HEK293 (cell line): ENCODE measurements around the gene LRRC4C.

ENCODE experiments used
- CTCF ChIA-PET: fragments of 350-600 bp; formaldehyde crosslinking; extraction: SDS; loops from one replicate; lab custom pipeline; 2021; ENCODE audit warnings: antibody characterized with exemption; lab: Yijun Ruan, JAX
- POLR2A ChIA-PET: fragments of 300-600 bp; formaldehyde crosslinking; extraction: SDS; loops from one replicate; lab custom pipeline; 2020; ENCODE audit warnings: antibody characterized with exemption, inconsistent platforms; lab: Yijun Ruan, JAX
- H3K27ac ChIP-seq: fragments of 200-500 bp; sonication (Bioruptor generic); 2 replicates; pipeline ENCODE4 v1.5.1; 2014; ENCODE audit warnings: low read depth, low read length, control low read depth, inconsistent platforms; ENCODE audit errors: extremely low read depth
- H3K36me3 ChIP-seq, 2 experiments: fragments of 200-500 bp in 1 of 2; sonication (Bioruptor generic) in 1 of 2; 1 replicate in 1 of 2; 2 replicates in 1 of 2; pipeline ENCODE4 v1.5.1; 2014 to 2017; ENCODE audit warnings: inconsistent platforms in 2 of 2, low read length in 2 of 2; ENCODE audit not compliant: control insufficient read depth in 2 of 2, insufficient read depth in 1 of 2
- H3K4me1 ChIP-seq: fragments of 200-500 bp; sonication (Bioruptor generic); 2 replicates; pipeline ENCODE4 v1.5.1; 2014; ENCODE audit warnings: mild to moderate bottlenecking, low read length, inconsistent platforms; ENCODE audit not compliant: control insufficient read depth, insufficient read depth
- H3K4me3 ChIP-seq: 2 replicates; pipeline ENCODE4 v1.5.1; 2011; ENCODE audit warnings: low read depth, mild to moderate bottlenecking, control low read depth, low read length, moderate library complexity
- H3K9me3 ChIP-seq: fragments of 200-500 bp; sonication (Bioruptor generic); 2 replicates; pipeline ENCODE4 v1.5.1; 2014; ENCODE audit warnings: low read depth, low read length, inconsistent platforms; ENCODE audit not compliant: control insufficient read depth, insufficient read depth
- BCL11B ChIP-seq: fragments of 450-650 bp; formaldehyde crosslinking; IDR thresholded peaks from 2 replicates; pipeline ENCODE4 v1.5.1; 2016; ENCODE audit warnings: low read depth, missing biosample characterization, missing genetic modification characterization
- GLI2 ChIP-seq: fragments of 450-650 bp; formaldehyde crosslinking; IDR thresholded peaks from 2 replicates; pipeline ENCODE4; 2017; ENCODE audit warnings: missing biosample characterization, missing genetic modification characterization, low read depth, borderline replicate concordance
- GLIS1 ChIP-seq: fragments of 450-650 bp; formaldehyde crosslinking; IDR thresholded peaks from 2 replicates; pipeline ENCODE4 v1.5.1; 2016; ENCODE audit warnings: missing biosample characterization, missing genetic modification characterization
- YY1 ChIP-seq: fragments of 450-650 bp; formaldehyde crosslinking; IDR thresholded peaks from 2 replicates; pipeline ENCODE4 v1.5.1; 2018; ENCODE audit warnings: missing biosample characterization, missing genetic modification characterization
- ZNF175 ChIP-seq: fragments of 450-650 bp; formaldehyde crosslinking; IDR thresholded peaks from 2 replicates; pipeline ENCODE4 v1.5.1; 2016; ENCODE audit warnings: missing biosample characterization, missing genetic modification characterization
- ZNF248 ChIP-seq: fragments of 450-650 bp; formaldehyde crosslinking; IDR thresholded peaks from 2 replicates; pipeline ENCODE4 v1.5.1; 2017; ENCODE audit warnings: missing biosample characterization, missing genetic modification characterization
- ZNF311 ChIP-seq: fragments of 450-650 bp; formaldehyde crosslinking; IDR thresholded peaks from 2 replicates; pipeline ENCODE4 v1.5.1; 2017; ENCODE audit warnings: missing biosample characterization, missing genetic modification characterization, borderline replicate concordance
- ZNF341 ChIP-seq: fragments of 450-650 bp; formaldehyde crosslinking; IDR thresholded peaks from 2 replicates; pipeline ENCODE4; 2016; ENCODE audit warnings: low read depth, missing biosample characterization, missing genetic modification characterization
- ZNF530 ChIP-seq: fragments of 450-650 bp; formaldehyde crosslinking; IDR thresholded peaks from 2 replicates; pipeline ENCODE4 v1.5.1; 2016; ENCODE audit warnings: low read depth, missing biosample characterization, missing genetic modification characterization
- ZNF544 ChIP-seq: fragments of 450-650 bp; formaldehyde crosslinking; IDR thresholded peaks from 2 replicates; pipeline ENCODE4 v1.5.0; 2017; ENCODE audit warnings: missing biosample characterization, missing genetic modification characterization
- ZNF555 ChIP-seq: fragments of 450-650 bp; formaldehyde crosslinking; conservative IDR thresholded peaks from 2 replicates; pipeline ENCODE4 v1.5.1; 2017; ENCODE audit warnings: missing biosample characterization, mild to moderate bottlenecking, missing genetic modification characterization, inconsistent platforms
- ZNF664 ChIP-seq: fragments of 450-650 bp; formaldehyde crosslinking; IDR thresholded peaks from 2 replicates; pipeline ENCODE4 v1.5.1; 2016; ENCODE audit warnings: missing biosample characterization, missing genetic modification characterization
- TF ChIP-seq, protein P1 (sequence below): fragments of 450-650 bp; formaldehyde crosslinking; IDR thresholded peaks from 2 replicates; pipeline ENCODE4 v1.5.1; 2017; ENCODE audit warnings: missing biosample characterization, missing genetic modification characterization
- TF ChIP-seq, protein P2 (sequence below): fragments of 450-650 bp; formaldehyde crosslinking; IDR thresholded peaks from 2 replicates; pipeline ENCODE4 v1.5.1; 2016; ENCODE audit warnings: missing biosample characterization, missing genetic modification characterization
- TF ChIP-seq, protein P3 (sequence below): fragments of 450-650 bp; formaldehyde crosslinking; optimal IDR thresholded peaks from 2 replicates; pipeline ENCODE3; 2016; ENCODE audit warnings: missing biosample characterization, mild to moderate bottlenecking, missing genetic modification characterization
- TF ChIP-seq, protein P4 (sequence below): fragments of 450-650 bp; formaldehyde crosslinking; IDR thresholded peaks from 2 replicates; pipeline ENCODE4 v1.5.1; 2016; ENCODE audit warnings: missing biosample characterization, missing genetic modification characterization
- TF ChIP-seq, protein P5 (sequence below): fragments of 450-650 bp; formaldehyde crosslinking; IDR thresholded peaks from 2 replicates; pipeline ENCODE4 v1.5.1; 2016; ENCODE audit warnings: missing biosample characterization, missing genetic modification characterization
- TF ChIP-seq, protein P6 (sequence below): sonication (generic); formaldehyde crosslinking; IDR thresholded peaks from 2 replicates; pipeline ENCODE4 v1.8.1; 2022; ENCODE audit warnings: mild to moderate bottlenecking, moderate library complexity, missing genetic modification reagents
- TF ChIP-seq, protein P7 (sequence below): fragments of 450-650 bp; formaldehyde crosslinking; IDR thresholded peaks from 2 replicates; pipeline ENCODE4 v1.5.0; 2017; ENCODE audit warnings: missing biosample characterization, missing genetic modification characterization, borderline replicate concordance

The LRRC4C gene

DNA sequence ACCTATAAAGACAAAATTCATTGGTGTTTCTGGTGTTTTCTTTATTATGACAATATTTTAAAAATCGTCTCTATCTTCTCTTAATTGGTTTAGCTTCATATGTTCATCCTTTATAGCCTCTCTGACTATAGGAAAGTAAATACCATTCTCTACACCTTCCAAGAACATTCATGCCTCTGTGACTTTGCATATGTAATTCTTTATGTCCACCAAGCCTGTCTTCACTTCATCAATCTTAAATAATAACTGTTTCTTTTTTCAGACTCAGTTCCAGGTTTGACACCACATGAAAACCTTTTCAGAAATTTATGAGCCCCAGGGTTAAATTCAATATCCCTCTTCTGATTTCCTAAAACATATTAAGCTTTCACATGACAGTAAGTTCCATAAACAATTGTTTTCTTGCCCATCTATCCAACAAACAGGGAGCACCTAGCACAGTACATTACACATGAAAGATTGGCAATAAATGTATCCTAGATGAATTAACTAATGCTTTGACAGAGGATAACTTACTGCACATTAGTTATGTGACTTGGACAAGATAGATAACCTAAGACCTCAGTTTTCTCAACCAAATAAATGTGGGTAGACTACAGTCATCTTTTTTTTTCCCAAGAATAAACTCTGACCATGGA is 886.1 kb downstream of the LRRC4C start:
- no peak overlapping the region for H3K27ac ChIP-seq
- H3K36me3 ChIP-seq: no peaks in the 10 kb centered on the region
- no peaks in the 10 kb centered on the region for H3K4me1 ChIP-seq
- no peak overlapping the region for H3K4me3 ChIP-seq
- ChIA-PET POLR2A (no interaction called here), CTCF (interaction anchor here (0.6 kb wide), 1 partner anchor 17 kb away, joined by 3 read pairs; no protein-coding TSS in a partner anchor)
- TF ChIP-seq ZNF341 (tag by site-specific recombination): no peak
- TF ChIP-seq BCL11B: no peak
- no peak for TF ChIP-seq YY1 (tag by site-specific recombination)
- TF ChIP-seq, protein P1, sequence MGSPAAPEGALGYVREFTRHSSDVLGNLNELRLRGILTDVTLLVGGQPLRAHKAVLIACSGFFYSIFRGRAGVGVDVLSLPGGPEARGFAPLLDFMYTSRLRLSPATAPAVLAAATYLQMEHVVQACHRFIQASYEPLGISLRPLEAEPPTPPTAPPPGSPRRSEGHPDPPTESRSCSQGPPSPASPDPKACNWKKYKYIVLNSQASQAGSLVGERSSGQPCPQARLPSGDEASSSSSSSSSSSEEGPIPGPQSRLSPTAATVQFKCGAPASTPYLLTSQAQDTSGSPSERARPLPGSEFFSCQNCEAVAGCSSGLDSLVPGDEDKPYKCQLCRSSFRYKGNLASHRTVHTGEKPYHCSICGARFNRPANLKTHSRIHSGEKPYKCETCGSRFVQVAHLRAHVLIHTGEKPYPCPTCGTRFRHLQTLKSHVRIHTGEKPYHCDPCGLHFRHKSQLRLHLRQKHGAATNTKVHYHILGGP (tag by site-specific recombination): no peak
- TF ChIP-seq, protein P2, sequence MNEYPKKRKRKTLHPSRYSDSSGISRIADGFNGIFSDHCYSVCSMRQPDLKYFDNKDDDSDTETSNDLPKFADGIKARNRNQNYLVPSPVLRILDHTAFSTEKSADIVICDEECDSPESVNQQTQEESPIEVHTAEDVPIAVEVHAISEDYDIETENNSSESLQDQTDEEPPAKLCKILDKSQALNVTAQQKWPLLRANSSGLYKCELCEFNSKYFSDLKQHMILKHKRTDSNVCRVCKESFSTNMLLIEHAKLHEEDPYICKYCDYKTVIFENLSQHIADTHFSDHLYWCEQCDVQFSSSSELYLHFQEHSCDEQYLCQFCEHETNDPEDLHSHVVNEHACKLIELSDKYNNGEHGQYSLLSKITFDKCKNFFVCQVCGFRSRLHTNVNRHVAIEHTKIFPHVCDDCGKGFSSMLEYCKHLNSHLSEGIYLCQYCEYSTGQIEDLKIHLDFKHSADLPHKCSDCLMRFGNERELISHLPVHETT: no peak
- TF ChIP-seq, protein P3, sequence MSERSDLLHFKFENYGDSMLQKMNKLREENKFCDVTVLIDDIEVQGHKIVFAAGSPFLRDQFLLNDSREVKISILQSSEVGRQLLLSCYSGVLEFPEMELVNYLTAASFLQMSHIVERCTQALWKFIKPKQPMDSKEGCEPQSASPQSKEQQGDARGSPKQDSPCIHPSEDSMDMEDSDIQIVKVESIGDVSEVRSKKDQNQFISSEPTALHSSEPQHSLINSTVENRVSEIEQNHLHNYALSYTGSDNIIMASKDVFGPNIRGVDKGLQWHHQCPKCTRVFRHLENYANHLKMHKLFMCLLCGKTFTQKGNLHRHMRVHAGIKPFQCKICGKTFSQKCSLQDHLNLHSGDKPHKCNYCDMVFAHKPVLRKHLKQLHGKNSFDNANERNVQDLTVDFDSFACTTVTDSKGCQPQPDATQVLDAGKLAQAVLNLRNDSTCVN (tag by site-specific recombination): no peak
- TF ChIP-seq ZNF664 (tag by site-specific recombination): no peak
- TF ChIP-seq GLIS1: no peak
- TF ChIP-seq, protein P4, sequence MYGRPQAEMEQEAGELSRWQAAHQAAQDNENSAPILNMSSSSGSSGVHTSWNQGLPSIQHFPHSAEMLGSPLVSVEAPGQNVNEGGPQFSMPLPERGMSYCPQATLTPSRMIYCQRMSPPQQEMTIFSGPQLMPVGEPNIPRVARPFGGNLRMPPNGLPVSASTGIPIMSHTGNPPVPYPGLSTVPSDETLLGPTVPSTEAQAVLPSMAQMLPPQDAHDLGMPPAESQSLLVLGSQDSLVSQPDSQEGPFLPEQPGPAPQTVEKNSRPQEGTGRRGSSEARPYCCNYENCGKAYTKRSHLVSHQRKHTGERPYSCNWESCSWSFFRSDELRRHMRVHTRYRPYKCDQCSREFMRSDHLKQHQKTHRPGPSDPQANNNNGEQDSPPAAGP: no peak
- no peak for TF ChIP-seq ZNF175 (tag by site-specific recombination)
- no peak for TF ChIP-seq GLI2 (tag by site-specific recombination)
- TF ChIP-seq ZNF544 (tag by site-specific recombination): no peak
- TF ChIP-seq ZNF555: no peak
- TF ChIP-seq, protein P5, sequence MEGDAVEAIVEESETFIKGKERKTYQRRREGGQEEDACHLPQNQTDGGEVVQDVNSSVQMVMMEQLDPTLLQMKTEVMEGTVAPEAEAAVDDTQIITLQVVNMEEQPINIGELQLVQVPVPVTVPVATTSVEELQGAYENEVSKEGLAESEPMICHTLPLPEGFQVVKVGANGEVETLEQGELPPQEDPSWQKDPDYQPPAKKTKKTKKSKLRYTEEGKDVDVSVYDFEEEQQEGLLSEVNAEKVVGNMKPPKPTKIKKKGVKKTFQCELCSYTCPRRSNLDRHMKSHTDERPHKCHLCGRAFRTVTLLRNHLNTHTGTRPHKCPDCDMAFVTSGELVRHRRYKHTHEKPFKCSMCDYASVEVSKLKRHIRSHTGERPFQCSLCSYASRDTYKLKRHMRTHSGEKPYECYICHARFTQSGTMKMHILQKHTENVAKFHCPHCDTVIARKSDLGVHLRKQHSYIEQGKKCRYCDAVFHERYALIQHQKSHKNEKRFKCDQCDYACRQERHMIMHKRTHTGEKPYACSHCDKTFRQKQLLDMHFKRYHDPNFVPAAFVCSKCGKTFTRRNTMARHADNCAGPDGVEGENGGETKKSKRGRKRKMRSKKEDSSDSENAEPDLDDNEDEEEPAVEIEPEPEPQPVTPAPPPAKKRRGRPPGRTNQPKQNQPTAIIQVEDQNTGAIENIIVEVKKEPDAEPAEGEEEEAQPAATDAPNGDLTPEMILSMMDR (tag by site-specific recombination): no peak
- TF ChIP-seq, protein P6, sequence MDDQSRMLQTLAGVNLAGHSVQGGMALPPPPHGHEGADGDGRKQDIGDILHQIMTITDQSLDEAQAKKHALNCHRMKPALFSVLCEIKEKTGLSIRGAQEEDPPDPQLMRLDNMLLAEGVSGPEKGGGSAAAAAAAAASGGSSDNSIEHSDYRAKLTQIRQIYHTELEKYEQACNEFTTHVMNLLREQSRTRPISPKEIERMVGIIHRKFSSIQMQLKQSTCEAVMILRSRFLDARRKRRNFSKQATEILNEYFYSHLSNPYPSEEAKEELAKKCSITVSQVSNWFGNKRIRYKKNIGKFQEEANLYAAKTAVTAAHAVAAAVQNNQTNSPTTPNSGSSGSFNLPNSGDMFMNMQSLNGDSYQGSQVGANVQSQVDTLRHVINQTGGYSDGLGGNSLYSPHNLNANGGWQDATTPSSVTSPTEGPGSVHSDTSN (CRISPR knock-in tag): no peak
- TF ChIP-seq ZNF311 (tag by site-specific recombination): no peak
- TF ChIP-seq, protein P7, sequence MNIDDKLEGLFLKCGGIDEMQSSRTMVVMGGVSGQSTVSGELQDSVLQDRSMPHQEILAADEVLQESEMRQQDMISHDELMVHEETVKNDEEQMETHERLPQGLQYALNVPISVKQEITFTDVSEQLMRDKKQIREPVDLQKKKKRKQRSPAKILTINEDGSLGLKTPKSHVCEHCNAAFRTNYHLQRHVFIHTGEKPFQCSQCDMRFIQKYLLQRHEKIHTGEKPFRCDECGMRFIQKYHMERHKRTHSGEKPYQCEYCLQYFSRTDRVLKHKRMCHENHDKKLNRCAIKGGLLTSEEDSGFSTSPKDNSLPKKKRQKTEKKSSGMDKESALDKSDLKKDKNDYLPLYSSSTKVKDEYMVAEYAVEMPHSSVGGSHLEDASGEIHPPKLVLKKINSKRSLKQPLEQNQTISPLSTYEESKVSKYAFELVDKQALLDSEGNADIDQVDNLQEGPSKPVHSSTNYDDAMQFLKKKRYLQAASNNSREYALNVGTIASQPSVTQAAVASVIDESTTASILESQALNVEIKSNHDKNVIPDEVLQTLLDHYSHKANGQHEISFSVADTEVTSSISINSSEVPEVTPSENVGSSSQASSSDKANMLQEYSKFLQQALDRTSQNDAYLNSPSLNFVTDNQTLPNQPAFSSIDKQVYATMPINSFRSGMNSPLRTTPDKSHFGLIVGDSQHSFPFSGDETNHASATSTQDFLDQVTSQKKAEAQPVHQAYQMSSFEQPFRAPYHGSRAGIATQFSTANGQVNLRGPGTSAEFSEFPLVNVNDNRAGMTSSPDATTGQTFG: no peak
- TF ChIP-seq ZNF530 (tag by site-specific recombination): no peak
- no peak for TF ChIP-seq ZNF248 (tag by site-specific recombination)
- H3K9me3 ChIP-seq: no peaks in the 10 kb centered on the region
